ENCODE results near the gene ALOXE3. TPM values are rescaled to one million over a fixed set of nuclear protein-coding genes. Genes with fewer than 3 reads are reported as not detected.

The ALOXE3 gene
- total and polyA plus RNA-seq, 2 of the 8 experiments (the other 6 are each of a cell fraction or from before 2014, with no cell fraction given) = 0.26 TPM; not detected in 1

DNA sequence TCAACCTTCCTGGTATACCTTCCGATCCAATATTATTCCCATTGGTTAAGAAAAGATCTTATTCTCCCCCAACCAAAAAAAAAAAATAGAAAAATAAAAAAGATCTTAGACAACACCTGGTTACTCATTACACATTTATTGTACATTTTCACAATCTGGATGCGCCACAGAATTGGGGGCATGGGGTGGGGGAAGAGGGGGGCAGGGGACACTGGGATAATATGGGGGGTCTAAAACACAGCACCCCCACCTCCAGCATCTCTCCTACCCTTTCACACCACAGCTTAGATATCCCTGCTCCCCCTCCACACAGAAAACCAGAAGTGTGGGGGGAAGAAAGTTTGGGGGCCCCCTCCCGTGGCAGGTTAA, 40.7 kb upstream of the ALOXE3 start:
- H3K27me3 ChIP-seq (replicated peaks in 1 of 4; ENCODE audit: control insufficient read depth in 3 of 4, extremely low read depth in 1 of 4, insufficient read depth in 3 of 4, low read length in 3 of 4) = no peaks in the 10 kb centered on the region
- no peak overlapping the region for H3K4me3 ChIP-seq (ENCODE audit: extremely low read depth in 1 of 4, insufficient read depth in 2 of 4, low read depth in 3 of 4, low read length in 4 of 4)
- DNase-seq (ENCODE audit: low read depth in 1 of 2, low spot score in 2 of 2) (no peak), FAIRE-seq (no peak)
- no peak overlapping the region for H2BK12ac ChIP-seq (ENCODE audit: low read depth, low read length)
- no peak overlapping the region for H2BK5ac ChIP-seq (ENCODE audit: low read depth, low read length)
- H3K79me2 ChIP-seq (ENCODE audit: control insufficient read depth in 1 of 2, insufficient read depth in 2 of 2, low read length in 2 of 2) = peaks cover 0 to 15% of the 10 kb centered on the region in 2 experiments; a peak in 2 of 4 replicates
- H4K8ac ChIP-seq (ENCODE audit: extremely low read depth, insufficient read depth, low read length) = no peak overlapping the region
- H3K27ac ChIP-seq (ENCODE audit: low read depth, low read length) = no peak overlapping the region
- H2AFZ ChIP-seq (ENCODE audit: low read length) = no peak overlapping the region
- no peak overlapping the region for H3K4me2 ChIP-seq (ENCODE audit: insufficient read depth in 1 of 2, low read depth in 2 of 2, low read length in 2 of 2)
- H3K9ac ChIP-seq (replicated peaks in 1 of 4; ENCODE audit: extremely low read depth in 1 of 4, low read depth in 3 of 4, low read length in 3 of 4) = no peak overlapping the region
- 75% methylated on average over 2 of the region's 3 CpGs; no CpG with 5 or more reads in 1 of the 2 experiments for WGBS, 2 experiments (ENCODE audit: extremely low coverage in 1 of 2, insufficient coverage in 1 of 2, insufficient read length in 1 of 2, insufficient replicate concordance in 2 of 2, low coverage in 1 of 2, low lambda C conversion rate in 2 of 2, missing lambda C conversion rate in 1 of 2)
- no peak overlapping the region for H4K5ac ChIP-seq (ENCODE audit: insufficient read length, low read depth, low read length)
- ChIA-PET POLR2A (ENCODE audit: partially characterized antibody) (interaction anchor here (0.9 to 15.7 kb wide), 6 partner anchors 9 to 66 kb away, joined by 3 to 289 read pairs (median 28); partner anchors contain the start of genes ALOXE3, HES7 and TMEM107), CTCF (ENCODE audit: partially characterized antibody) (interaction anchor here (0.6 to 10.3 kb wide), 22 partner anchors 8 to 284 kb away, joined by 3 to 133 read pairs (median 4); partner anchors contain the start of genes ALOXE3, HES7 and TMEM107)
- H3K56ac ChIP-seq (replicated peaks; ENCODE audit: insufficient read length, low read depth, low read length) = no peak overlapping the region
- no peak overlapping the region for H2BK20ac ChIP-seq (ENCODE audit: low read length)
- H3K14ac ChIP-seq (ENCODE audit: insufficient read length) = no peak overlapping the region
- no peak for TF ChIP-seq JUN (IDR thresholded peaks at IDR 0.05; ENCODE audit: low read depth, low read length)
- H3K36me3 ChIP-seq (ENCODE audit: control insufficient read depth in 2 of 4, insufficient read depth in 4 of 4, low read length in 3 of 4) = peaks cover 0 to 10% (median 5%) of the 10 kb centered on the region in 4 experiments; a peak in 6 of 8 replicates
- no peak overlapping the region for H3K18ac ChIP-seq (ENCODE audit: extremely low read depth, low read length)
- H3K4me1 ChIP-seq (replicated peaks in 1 of 4; ENCODE audit: control insufficient read depth in 3 of 4, insufficient read depth in 4 of 4, low read length in 3 of 4) = peaks cover 10 to 35% (median 21%) of the 10 kb centered on the region in 4 experiments
- no peaks in the 10 kb centered on the region for H3K9me3 ChIP-seq (ENCODE audit: insufficient read depth in 2 of 2, low read depth in 1 of 2, low read length in 1 of 2)
- H2BK15ac ChIP-seq (ENCODE audit: low read length) = no peak overlapping the region
- no peak overlapping the region for H2AK5ac ChIP-seq (ENCODE audit: low read depth, low read length)
- peaks cover 8% of the 10 kb centered on the region for H3K79me1 ChIP-seq (ENCODE audit: low read depth, low read length)
- H4K91ac ChIP-seq (replicated peaks; ENCODE audit: insufficient read length, low read length) = no peak overlapping the region
- no peak overlapping the region for H3K23ac ChIP-seq (ENCODE audit: insufficient read length)
- H2BK120ac ChIP-seq (replicated peaks; ENCODE audit: low read depth, low read length) = no peak overlapping the region
- peaks cover 8 to 9% of the 10 kb centered on the region in 2 experiments for H4K20me1 ChIP-seq (replicated peaks in 1 of 2; ENCODE audit: control insufficient read depth in 1 of 2, insufficient read depth in 2 of 2, low read length in 2 of 2)
- no peak overlapping the region for H3K4ac ChIP-seq (replicated peaks; ENCODE audit: insufficient read length, low read depth, low read length)
- peaks cover 26% of the 10 kb centered on the region for H3K23me2 ChIP-seq (ENCODE audit: low read depth, low read length)

Measured in H1 (cell line).